K562 (cell line): ENCODE data around the gene RBFOX1.

Source experiments
- BHLHE40 ChIP-seq: IDR thresholded peaks from 2 replicates; pipeline ENCODE4 v1.6.1; 2011; ENCODE audit warnings: low read length, improper control_type of control experiment
- TAF1 ChIP-seq: IDR thresholded peaks from 2 replicates; pipeline ENCODE4 v1.6.1; 2011; ENCODE audit warnings: mild to moderate bottlenecking, low read length, moderate library complexity; ENCODE audit not compliant: insufficient read depth, control insufficient read depth, severe bottlenecking; ENCODE audit errors: extremely low read depth
- TRIM25 ChIP-seq: fragments of 450-650 bp; IDR thresholded peaks from 2 replicates; pipeline ENCODE4 v1.7.0; 2016; ENCODE audit warnings: borderline replicate concordance
- ZNF398 ChIP-seq: fragments of 250-450 bp; sonication (Bioruptor Pico); IDR thresholded peaks from 2 replicates; pipeline ENCODE4 v1.8.0; 2021; ENCODE audit warnings: moderate library complexity, mild to moderate bottlenecking, inconsistent platforms

GRCh38 chr16:7382521-7382920 lies 49.9 kb downstream of the RBFOX1 start:
- no peak for TF ChIP-seq ZNF398 (CRISPR knock-in tag)
- no peak for TF ChIP-seq TRIM25
- no peak for TF ChIP-seq BHLHE40
- TF ChIP-seq TAF1 = no peak
